Measurements from ENCODE around the gene CHD5. TPM values are rescaled to one million over a fixed set of nuclear protein-coding genes. Genes with fewer than 3 reads are reported as not detected.
A peak's percentile ranks its signal among the peaks of the same experiment; 100 is the strongest.

The CHD5 gene
- total and polyA plus RNA-seq, 2 of the 13 experiments (the other 11 are each of a cell fraction or from before 2014, with no cell fraction given): 0.02 to 0.21 TPM

DNA sequence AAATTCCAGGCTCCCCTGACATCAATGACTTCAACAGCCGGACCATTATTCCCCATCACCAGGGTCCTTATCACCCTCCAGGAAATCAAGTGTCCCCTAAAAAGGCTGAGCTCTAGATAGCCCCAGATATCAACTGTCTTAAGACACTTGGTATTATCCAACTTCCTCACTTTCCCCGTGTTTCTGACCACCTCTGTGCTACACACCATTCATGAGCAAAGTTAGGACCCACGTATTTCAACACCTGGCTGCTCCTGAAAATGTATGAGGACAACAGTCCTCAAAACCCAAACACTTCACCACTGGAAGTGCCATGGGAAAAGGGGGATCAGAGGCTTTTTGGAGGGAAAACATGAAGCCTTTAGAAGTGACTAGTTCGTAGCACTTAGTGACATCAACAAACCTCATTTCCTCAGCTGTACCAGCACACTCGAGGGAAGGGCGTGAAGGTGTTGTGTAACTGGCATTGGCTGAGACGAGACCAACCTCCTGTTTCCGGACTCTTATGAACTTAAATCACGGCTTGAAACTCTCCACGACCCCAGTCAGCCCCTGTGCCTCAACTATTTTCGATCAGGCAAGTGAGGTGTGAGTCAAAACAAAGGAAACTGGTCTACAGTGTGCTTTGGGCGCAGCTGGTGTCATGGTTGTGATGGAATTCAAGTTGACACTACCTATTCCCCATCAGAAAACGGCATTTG, 4.1 kb upstream of the CHD5 start (continued):
- TF ChIP-seq XRCC5 (optimal IDR thresholded peaks at IDR 0.05; ENCODE audit: low read length): no peak
- TF ChIP-seq IRF2 (CRISPR knock-in tag; IDR thresholded peaks at IDR 0.05): no peak
- peak; percentile 14; the same call in 1 of the 2 replicates for TF ChIP-seq POLR2AphosphoS5 (IDR thresholded peaks at IDR 0.05; ENCODE audit: low read depth, low read length)
- peak; percentile 76; the same call in 1 of the 2 replicates for TF ChIP-seq MBD4 (IDR thresholded peaks at IDR 0.05; ENCODE audit: borderline replicate concordance, low read length)
- TF ChIP-seq ELF3 (CRISPR knock-in tag; IDR thresholded peaks at IDR 0.05): no peak
- TF ChIP-seq HNRNPK (IDR thresholded peaks at IDR 0.05; ENCODE audit: low read depth, low read length, poor library complexity, severe bottlenecking): no peak
- TF ChIP-seq ZNF350 (CRISPR knock-in tag; IDR thresholded peaks at IDR 0.05; ENCODE audit: borderline replicate concordance, low read depth): no peak
- TF ChIP-seq ZNF12 (CRISPR knock-in tag; IDR thresholded peaks at IDR 0.05): no peak
- TF ChIP-seq, protein P1, sequence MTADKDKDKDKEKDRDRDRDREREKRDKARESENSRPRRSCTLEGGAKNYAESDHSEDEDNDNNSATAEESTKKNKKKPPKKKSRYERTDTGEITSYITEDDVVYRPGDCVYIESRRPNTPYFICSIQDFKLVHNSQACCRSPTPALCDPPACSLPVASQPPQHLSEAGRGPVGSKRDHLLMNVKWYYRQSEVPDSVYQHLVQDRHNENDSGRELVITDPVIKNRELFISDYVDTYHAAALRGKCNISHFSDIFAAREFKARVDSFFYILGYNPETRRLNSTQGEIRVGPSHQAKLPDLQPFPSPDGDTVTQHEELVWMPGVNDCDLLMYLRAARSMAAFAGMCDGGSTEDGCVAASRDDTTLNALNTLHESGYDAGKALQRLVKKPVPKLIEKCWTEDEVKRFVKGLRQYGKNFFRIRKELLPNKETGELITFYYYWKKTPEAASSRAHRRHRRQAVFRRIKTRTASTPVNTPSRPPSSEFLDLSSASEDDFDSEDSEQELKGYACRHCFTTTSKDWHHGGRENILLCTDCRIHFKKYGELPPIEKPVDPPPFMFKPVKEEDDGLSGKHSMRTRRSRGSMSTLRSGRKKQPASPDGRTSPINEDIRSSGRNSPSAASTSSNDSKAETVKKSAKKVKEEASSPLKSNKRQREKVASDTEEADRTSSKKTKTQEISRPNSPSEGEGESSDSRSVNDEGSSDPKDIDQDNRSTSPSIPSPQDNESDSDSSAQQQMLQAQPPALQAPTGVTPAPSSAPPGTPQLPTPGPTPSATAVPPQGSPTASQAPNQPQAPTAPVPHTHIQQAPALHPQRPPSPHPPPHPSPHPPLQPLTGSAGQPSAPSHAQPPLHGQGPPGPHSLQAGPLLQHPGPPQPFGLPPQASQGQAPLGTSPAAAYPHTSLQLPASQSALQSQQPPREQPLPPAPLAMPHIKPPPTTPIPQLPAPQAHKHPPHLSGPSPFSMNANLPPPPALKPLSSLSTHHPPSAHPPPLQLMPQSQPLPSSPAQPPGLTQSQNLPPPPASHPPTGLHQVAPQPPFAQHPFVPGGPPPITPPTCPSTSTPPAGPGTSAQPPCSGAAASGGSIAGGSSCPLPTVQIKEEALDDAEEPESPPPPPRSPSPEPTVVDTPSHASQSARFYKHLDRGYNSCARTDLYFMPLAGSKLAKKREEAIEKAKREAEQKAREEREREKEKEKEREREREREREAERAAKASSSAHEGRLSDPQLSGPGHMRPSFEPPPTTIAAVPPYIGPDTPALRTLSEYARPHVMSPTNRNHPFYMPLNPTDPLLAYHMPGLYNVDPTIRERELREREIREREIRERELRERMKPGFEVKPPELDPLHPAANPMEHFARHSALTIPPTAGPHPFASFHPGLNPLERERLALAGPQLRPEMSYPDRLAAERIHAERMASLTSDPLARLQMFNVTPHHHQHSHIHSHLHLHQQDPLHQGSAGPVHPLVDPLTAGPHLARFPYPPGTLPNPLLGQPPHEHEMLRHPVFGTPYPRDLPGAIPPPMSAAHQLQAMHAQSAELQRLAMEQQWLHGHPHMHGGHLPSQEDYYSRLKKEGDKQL (CRISPR knock-in tag; IDR thresholded peaks at IDR 0.05; ENCODE audit: low read depth): no peak
- no peak for TF ChIP-seq KAT7 (CRISPR knock-in tag; IDR thresholded peaks at IDR 0.05; ENCODE audit: borderline replicate concordance)
- no peak for TF ChIP-seq ZFP36L2 (CRISPR knock-in tag; IDR thresholded peaks at IDR 0.05)

Data from HepG2 (cell line).